HUDEP-2 (cell line): Measurements from ENCODE around the gene APOL6.

Experiments
- DNase-seq, 76 experiments: peaks; one replicate each; lab custom pipeline; 2025; ENCODE audit not compliant: unreplicated experiment in 76 of 76; lab: John Stamatoyannopoulos, UW

The APOL6 gene

GRCh38 chr22:35711336-35711735 lies 63.1 kb downstream of the APOL6 start:
- DNase-seq, result no peak

- no peak for DNase-seq
Observed at GRCh38 chr22:35712672-35713071, 64.4 kb downstream of the APOL6 start.

GRCh38 chr22:35717572-35717971 lies 69.3 kb downstream of the APOL6 start, which contains the start of gene APOL5:
TSS of gene APOL5 (plus strand) at chr22:35717872. CDS start at chr22:35717872, 0 bp downstream.
- DNase-seq, result no peak
